ENCODE results near the gene ERCC6L2. TPM values are rescaled to one million over a fixed set of nuclear protein-coding genes. Genes with fewer than 3 reads are reported as not detected.

ERCC6L2 gene
- total and polyA plus RNA-seq, 2 of the 4 experiments (the other 2 are of a cell fraction): 13.0 to 67.6 TPM

- H3K14ac ChIP-seq (replicated peaks; ENCODE audit: low read depth, low read length): no peak overlapping the region
- H2AK9ac ChIP-seq (replicated peaks; ENCODE audit: low read depth, low read length, poor library complexity): no peak overlapping the region
- peaks cover 21% of the 10 kb centered on the region for H3K36me3 ChIP-seq (ENCODE audit: control insufficient read depth, insufficient read depth, low read length)
- no peak overlapping the region for H4K8ac ChIP-seq (ENCODE audit: low read depth in 2 of 2, low read length in 2 of 2)
- in situ Hi-C loops (cut with MboI; ENCODE audit: low sequenced_read_pairs) (no loop called here), intact Hi-C loops (cut with micrococcal nuclease) (no loop called here), dilution Hi-C loops (cut with HindIII; ENCODE audit: low sequenced_read_pairs, unreplicated experiment) (no loop called here)
- no peak overlapping the region for H3K4ac ChIP-seq (ENCODE audit: low read depth, low read length)
- H3K27me3 ChIP-seq (ENCODE audit: control insufficient read depth, insufficient read depth, low read length): no peaks in the 10 kb centered on the region
- H3K27ac ChIP-seq (ENCODE audit: insufficient read depth, low read length): no peak overlapping the region
- no peak overlapping the region for H4K5ac ChIP-seq (ENCODE audit: low read depth, low read length)
- no peaks in the 10 kb centered on the region for H3K9me3 ChIP-seq (ENCODE audit: control insufficient read depth, insufficient read depth, low read length)
- H2AFZ ChIP-seq (replicated peaks; ENCODE audit: low read length, poor library complexity): no peak overlapping the region
- ATAC-seq (ENCODE audit: low read depth): no peak
- H3K4me2 ChIP-seq (ENCODE audit: low read depth, low read length): no peak overlapping the region
- H2BK15ac ChIP-seq (ENCODE audit: low read depth, low read length): no peak overlapping the region
- H3K4me3 ChIP-seq (ENCODE audit: insufficient read depth, low read depth, low read length): no peak overlapping the region
- TF ChIP-seq NFE2L2 (IDR thresholded peaks at IDR 0.05; ENCODE audit: low read depth, low read length): no peak
- TF ChIP-seq FOS (IDR thresholded peaks at IDR 0.05; ENCODE audit: low read depth, low read length): no peak
- H2BK120ac ChIP-seq (ENCODE audit: low read depth, low read length): no peak overlapping the region
- no peak overlapping the region for H2BK5ac ChIP-seq (ENCODE audit: low read depth, low read length, poor library complexity, severe bottlenecking)
- H3K18ac ChIP-seq (ENCODE audit: low read depth, low read length): no peak overlapping the region
- POLR2A ChIA-PET (ENCODE audit: unreplicated experiment): no interaction called here
- H2AK5ac ChIP-seq (ENCODE audit: low read depth, low read length): no peak overlapping the region
- no peaks in the 10 kb centered on the region; a peak in 1 of 4 replicates for H3K79me1 ChIP-seq (ENCODE audit: low read depth in 1 of 2, low read length in 2 of 2)
- no peaks in the 10 kb centered on the region for H3K4me1 ChIP-seq (ENCODE audit: control insufficient read depth, insufficient read depth, low read length)
- DNase-seq: no peak
- no TSS peak for BruUV-seq (replicated peaks)
- no peaks in the 10 kb centered on the region; the same call in 1 of the 2 replicates for H4K20me1 ChIP-seq (ENCODE audit: insufficient read depth, low read length)
- CTCF ChIA-PET: interaction anchor here (0.6 kb wide), 2 partner anchors 97 to 110 kb away, joined by 3 to 5 read pairs; no protein-coding TSS in a partner anchor
- no CpG with 5 or more reads among the region's 1 CpG for WGBS, 2 experiments (ENCODE audit: extremely low coverage in 2 of 2, insufficient read length in 1 of 2)
- H3K56ac ChIP-seq (ENCODE audit: extremely low read depth, insufficient read depth, low read length): no peak overlapping the region
- no peak overlapping the region for H3K23ac ChIP-seq (ENCODE audit: low read depth, low read length)
- H3K9ac ChIP-seq (ENCODE audit: low read depth, low read length): no peak overlapping the region
- no peak overlapping the region for H2BK20ac ChIP-seq (ENCODE audit: low read depth, low read length)
- H3K9me1 ChIP-seq (ENCODE audit: insufficient read depth, low read length): no peaks in the 10 kb centered on the region
- no peak overlapping the region for H4K91ac ChIP-seq (ENCODE audit: insufficient read depth, low read depth, low read length)
Observed at GRCh38 chr9:95930277-95930676, 54.8 kb downstream of the ERCC6L2 start.
